NAMALWA (cell line): Measurements from ENCODE around the gene LRRC75A.
"Not testable (repeated sequence)": the region's sequence is repeated elsewhere in the genome, so short reads cannot be mapped to it uniquely, and the experiment has no call there.

Experiments
- DNase-seq: peaks from one replicate; pipeline ENCODE4 v3.0.0-alpha.2; 2015; ENCODE audit warnings: low spot score

Gene LRRC75A

GRCh38 chr17:16432017-16432416, 60.0 kb downstream of the LRRC75A start:
- DNase-seq = no peak

DNA sequence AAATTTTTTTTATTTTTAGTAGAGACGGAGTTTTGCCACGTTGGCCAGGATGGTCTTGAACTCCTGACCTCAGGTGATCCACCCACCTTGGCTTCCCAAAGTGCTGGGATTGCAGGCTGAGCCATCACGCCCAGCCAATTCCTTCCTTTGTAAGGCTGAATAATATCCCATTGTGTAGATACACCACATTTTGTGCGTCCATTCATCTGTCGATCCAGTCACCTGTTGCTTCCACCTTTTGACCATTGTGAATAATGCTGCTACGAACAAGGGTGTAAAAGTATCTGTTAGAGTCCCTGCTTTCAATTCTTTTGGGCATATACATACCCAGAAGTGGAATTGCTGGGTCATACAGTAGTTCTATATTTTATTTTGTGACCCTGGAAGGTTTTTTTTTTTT, 61.3 kb downstream of the LRRC75A start:
- no peak for DNase-seq

DNA sequence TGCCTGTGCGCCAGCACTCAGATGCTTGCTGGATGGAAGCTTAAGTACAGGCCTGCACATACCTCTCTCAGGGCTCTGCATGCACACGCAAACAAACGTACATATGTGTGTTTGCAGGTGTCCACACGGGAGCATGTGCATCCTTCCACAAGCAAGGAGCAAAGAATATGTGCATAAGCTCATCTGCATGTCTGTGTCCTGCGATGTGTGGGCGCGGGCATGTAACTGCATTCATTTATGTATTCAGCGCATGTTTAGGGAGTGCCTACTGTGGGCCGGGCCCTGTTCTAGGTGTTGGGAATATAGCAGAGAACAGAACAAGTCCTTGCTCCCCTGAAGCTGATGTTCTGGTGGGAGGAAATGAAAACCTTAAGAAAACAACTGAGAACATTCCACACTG, 62.9 kb downstream of the LRRC75A start:
- no peak for DNase-seq

DNA sequence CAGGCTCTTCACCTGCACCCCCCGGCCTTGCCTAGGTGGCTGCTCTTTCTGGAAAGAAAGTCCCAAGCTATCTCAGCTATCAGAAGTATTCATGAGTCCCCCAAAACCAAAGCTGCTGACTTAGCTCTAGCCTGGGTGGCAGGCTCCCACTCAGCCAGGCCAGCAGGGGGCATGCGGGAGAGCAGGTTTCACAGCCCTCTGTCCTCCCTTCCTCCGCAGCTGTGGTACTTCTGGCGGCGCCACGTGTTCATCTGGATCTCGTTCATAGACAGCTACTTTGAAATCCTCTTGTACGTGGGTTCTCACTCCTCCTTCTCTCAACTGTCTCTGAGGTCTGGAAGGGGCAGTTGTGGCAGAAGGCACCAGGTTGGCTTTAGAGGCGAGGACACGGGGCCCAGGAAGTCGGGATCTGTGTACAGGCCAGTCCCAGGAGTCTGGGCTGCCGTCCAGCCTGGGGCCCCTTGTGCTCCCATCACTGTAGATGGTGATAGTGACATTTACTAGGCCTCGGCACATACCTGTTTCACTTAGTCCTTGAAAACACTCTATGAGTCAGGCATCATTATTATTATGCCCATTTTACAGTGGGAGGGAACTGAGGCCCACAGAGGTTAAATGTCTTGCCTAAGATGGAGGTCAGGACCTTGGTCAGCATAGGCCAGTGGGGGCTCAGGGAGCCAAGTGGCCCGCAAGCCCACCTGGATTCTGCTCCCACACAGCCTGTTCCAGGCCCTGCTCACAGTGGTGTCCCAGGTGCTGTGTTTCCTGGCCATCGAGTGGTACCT, 63.7 kb downstream of the LRRC75A start:
- DNase-seq = peak; percentile 78

GRCh38 chr17:16427020-16427419, 65.0 kb downstream of the LRRC75A start:
- DNase-seq = no peak

DNA sequence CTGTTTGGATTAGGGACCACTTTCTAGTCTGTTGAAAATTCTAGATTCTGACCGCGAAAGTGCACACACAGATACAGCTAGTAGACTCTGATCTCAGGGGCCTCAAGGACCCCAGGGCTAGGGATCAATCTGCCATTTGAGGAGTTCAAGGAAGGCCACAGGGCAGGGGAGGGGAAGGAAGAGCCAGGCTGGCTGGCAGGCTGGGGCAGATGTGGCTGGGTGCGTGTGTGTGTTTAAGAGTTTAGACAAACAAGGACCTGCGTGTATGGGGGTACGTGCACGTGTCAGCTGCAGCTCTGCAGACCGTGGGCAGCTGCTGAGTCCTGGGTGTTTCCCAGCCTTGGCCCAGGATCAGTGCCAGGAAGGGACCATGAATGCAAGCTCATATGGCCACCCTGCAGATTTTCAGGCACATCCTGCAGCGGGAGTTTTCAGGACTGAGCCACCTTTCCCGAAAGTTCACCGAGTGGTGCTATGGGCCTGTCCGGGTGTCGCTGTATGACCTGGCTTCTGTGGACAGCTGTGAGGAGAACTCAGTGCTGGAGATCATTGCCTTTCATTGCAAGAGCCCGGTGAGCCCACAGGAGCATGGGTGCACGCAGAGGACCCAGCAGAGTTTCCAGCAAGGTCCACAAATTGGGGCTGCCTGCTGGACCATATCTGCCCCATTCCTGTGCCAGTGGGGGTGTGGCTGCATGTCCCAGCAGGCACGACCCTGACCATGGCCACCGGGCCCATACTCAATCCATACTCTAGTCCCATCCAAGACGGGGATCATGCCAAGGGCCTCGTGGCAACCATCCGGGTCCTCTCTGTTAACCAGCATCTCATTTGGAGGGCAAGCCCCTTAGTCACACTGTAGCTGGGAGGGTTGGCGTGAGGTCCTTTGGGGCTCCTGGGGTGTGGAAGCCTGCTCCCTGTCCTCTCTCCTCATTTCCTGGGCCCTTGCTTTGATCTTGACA, 66.0 kb downstream of the LRRC75A start:
- no peak for DNase-seq

- DNase-seq = no peak
These were observed 66.8 kb downstream of the LRRC75A start for GRCh38 chr17:16425202-16425601.

DNA sequence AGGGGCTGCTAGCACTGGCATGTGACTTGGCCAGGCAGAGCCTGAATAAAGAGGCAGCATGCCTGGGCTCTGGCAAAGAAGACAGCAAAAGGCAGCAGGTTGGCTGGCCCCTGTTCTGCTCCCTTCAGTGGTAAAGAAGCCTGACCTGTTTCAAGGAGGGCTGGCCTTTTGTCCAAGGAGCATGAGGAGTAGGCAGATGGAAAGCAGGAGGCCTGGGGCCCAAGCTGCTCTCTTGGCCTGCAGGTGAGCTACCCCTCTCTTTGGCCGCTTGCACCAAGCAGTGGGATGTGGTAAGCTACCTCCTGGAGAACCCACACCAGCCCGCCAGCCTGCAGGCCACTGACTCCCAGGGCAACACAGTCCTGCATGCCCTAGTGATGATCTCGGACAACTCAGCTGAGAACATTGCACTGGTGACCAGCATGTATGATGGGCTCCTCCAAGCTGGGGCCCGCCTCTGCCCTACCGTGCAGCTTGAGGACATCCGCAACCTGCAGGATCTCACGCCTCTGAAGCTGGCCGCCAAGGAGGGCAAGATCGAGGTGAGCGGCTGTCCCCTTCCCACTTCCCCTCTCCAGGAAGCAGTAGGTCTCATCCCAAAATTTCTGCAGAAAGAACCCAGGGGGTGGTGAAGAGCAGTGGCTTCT, 68.6 kb downstream of the LRRC75A start:
- DNase-seq = no peak

GRCh38 chr17:16422416-16422815, 69.6 kb downstream of the LRRC75A start:
- DNase-seq = no peak

DNA sequence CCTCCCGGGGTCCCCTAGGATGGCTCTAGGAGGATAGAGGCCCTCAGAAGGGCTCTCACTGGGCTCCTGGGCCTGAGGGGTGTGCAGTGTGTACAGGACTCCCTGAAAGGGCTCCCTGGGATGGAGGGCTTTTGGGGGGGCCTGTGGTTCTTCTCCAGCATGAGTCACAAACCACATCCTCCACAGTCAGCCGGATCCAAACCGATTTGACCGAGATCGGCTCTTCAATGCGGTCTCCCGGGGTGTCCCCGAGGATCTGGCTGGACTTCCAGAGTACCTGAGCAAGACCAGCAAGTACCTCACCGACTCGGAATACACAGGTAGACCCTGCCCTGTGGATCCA, 72.1 kb downstream of the LRRC75A start:
- DNase-seq = no peak

DNA sequence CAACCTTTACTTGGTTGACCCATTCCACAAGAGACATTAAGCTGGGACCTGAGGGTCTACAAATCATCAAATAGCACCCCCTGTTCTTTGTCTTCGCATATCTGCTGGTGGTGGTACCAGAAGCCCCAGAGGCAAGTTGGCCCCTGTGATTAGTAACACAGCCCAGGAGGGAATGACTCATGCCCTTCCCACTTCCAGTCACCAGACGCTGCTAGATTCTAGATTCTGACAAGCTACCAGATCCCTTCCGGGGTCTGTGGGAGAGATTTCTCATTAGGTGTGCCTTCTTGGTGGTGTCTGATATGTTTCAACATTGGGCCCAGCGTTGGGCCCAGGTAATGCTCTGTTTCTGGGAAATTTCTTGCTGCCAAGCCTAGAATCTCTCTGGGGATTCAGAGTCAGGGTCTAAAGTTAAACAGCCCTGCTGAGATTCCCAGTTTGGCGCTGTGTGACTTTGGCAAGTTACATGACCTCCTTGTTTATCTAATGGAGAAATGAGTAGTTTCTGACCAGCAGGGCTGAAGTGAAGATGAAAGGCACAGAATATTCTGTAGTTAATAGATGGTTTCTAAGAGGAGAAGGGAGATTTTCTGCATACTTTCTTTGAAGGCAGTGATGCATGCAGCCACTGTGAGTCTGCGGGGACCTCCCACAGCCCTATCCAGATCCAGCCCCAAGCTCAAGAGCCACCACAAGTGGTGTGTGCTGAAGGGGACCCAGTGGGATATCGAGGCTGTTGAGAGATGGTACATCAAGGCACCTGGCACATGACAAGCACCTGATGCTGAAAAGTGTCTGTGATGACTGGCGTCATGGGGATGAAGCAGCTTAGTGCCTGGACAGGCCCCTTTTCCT, 72.7 kb downstream of the LRRC75A start:
- DNase-seq = no peak

GRCh38 chr17:16418685-16419068, 73.3 kb downstream of the LRRC75A start:
- no peak for DNase-seq

DNA sequence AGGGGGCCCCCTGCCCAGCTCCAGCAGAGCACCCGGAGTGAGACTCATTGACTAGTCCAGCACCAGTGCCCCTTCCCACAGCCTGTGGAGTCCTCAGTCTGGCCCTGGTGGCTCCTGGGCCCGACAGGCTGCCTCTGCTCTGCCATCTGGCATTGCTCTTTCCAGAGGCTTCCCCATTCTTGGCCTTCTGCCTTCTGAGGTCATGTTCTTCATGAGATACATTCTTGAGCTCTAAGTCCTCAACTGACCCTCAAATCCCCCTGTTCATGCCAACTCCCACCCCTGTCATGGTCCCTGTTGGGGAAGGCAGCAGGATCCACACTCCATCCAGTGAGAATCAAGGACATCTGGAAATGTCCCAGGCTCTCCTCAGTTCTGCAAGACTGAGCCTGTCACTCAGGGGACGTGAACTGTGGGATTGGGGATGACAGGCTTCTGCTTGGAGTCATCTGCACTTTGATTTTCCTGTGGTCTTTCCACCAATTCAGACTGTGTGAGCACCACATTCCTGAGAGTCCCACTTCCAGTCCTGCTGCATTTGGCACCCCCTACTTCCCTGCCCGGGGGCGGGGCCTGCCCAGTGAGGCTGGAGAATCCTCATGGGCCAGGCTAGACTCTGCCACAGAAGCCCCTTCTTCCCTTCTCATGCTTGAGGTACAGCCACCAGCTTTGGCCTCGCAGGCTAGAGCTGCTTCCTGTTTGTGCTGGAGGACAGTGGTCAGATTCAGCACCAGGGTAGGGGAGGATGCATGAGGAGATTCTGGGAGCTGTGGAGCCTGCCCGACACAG, 73.9 kb downstream of the LRRC75A start:
- DNase-seq = no peak

DNA sequence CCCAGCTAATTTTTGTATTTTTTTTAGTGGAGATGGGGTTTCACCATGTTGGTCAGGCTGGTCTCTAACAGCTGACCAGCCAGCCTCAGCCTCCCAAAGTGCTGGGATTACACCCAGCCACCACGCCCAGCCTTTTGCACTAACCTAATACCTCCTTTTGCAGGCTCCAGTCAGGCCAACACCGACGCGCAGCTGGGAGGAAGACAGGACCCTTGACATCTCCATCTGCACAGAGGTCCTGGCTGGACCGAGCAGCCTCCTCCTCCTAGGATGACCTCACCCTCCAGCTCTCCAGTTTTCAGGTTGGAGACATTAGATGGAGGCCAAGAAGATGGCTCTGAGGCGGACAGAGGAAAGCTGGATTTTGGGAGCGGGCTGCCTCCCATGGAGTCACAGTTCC, 74.6 kb downstream of the LRRC75A start:
- no peak for DNase-seq

DNA sequence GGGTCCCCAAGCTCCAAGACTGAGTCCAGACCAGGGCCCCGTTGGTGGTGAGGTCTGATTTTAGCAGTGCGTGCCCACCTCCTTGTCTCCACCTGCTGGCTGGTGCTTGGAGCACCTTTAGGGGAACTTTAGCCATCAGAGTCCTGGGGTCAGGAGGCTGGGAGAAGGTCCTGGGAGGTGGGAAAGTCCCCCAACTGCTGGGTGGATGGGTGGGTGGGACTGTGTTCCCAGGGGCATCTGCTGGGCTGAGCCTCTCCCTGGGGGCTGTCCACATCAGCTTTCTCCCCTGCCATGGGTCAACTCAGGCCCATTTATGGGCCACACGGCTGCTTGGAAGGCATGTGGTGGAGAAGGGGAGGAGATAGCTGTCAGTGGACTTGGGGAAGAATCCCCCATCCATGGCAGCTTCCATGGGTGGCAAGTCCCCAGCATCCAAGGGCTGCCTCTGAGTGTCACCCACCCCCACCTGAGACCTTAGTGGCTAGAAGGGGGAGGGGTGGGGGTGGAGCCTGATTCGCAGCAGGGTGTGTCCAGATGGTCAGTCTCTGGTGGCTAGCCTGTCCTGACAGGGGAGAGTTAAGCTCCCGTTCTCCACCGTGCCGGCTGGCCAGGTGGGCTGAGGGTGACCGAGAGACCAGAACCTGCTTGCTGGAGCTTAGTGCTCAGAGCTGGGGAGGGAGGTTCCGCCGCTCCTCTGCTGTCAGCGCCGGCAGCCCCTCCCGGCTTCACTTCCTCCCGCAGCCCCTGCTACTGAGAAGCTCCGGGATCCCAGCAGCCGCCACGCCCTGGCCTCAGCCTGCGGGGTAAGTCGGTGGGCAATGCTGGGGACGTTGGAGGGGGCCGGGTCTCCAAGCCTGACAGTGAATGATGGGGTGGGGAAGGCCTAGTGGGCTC, 76.7 kb downstream of the LRRC75A start, which contains the start of gene TRPV2:
TRPV2 (plus strand) TSS at position 541 of the 894 bp plus-strand sequence. CDS start 2,098 bp downstream, outside the sequence.
- DNase-seq = peak; percentile 66

GRCh38 chr17:16407911-16408588, 83.9 kb downstream of the LRRC75A start:
- peak; percentile 87 for DNase-seq

DNA sequence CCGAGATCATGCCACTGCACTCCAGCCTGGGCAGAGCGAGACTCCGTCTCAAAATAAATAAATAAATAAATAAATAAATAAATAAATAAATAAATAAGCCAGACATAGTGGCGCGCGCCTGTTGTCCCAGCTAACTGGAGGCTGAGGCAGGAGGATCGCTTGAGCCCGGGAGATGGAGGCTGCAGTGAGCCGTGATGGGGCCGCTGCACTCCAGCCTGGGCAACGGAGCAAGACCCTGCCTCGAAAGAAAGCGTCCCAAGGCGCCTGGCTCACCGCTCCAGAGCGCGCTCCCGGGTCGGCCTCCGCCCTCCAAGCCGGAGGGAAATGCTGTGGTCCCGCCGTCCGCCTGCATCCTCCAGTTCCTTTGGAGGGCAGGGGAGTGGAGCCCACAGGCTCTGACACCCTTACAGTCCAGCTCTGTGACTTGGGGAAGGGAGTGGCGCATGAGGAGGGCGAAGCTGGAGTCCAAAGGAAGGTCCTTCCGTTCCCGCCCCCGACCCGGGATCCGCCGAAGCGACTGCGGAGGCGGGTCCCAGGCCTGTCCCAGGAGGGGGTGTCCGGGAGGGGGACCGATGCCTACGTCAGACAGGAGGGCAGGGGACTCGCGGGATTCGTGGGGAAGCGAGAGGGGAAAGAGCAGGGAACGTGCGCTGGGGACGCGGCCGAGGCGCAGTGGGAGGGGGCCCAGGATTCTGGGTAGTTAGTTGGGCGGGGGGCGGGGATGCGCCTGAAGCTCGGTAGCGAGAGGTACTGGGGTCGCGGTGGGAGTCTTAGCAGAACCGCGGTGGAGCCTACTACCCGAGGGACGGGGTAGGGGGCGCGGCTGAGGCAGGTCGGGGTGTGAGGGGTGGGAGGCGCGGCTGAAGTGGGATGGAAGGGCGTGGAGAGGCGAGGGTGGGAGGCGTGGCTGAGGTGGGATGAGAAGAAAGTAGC, 85.0 kb downstream of the LRRC75A start:
- no peak for DNase-seq

GRCh38 chr17:16403847-16404246, 88.1 kb downstream of the LRRC75A start:
- not testable (repeated sequence) for DNase-seq
